A204.1 (cell line): ENCODE results near the gene ABCB9.
"Not testable (repeated sequence)": the region's sequence is repeated elsewhere in the genome, so short reads cannot be mapped to it uniquely, and the experiment has no call there.

Source experiments
- FAIRE-seq: peaks from 2 replicates; lab custom pipeline; 2012; peaks lifted over from hg19 to GRCh38; lab: Jason Lieb, UNC

ABCB9 gene

DNA sequence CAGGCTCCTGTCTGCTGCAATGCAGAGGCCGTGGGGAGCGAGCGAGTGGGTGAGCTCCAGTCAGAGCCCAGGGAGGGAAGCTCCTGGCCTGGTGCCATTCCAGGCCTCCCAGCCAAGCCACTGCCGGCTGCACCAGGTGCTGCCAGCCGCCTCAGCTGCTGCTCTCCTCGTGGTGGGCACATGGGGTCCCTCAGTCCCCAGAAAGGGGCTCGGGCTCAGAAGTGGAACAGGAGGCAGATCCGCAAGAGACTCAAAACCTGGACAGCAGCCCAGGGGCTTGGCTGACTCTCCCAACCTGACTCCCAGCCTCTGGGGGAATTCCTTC lies 2.4 kb downstream of the ABCB9 start:
- no peak for FAIRE-seq

DNA sequence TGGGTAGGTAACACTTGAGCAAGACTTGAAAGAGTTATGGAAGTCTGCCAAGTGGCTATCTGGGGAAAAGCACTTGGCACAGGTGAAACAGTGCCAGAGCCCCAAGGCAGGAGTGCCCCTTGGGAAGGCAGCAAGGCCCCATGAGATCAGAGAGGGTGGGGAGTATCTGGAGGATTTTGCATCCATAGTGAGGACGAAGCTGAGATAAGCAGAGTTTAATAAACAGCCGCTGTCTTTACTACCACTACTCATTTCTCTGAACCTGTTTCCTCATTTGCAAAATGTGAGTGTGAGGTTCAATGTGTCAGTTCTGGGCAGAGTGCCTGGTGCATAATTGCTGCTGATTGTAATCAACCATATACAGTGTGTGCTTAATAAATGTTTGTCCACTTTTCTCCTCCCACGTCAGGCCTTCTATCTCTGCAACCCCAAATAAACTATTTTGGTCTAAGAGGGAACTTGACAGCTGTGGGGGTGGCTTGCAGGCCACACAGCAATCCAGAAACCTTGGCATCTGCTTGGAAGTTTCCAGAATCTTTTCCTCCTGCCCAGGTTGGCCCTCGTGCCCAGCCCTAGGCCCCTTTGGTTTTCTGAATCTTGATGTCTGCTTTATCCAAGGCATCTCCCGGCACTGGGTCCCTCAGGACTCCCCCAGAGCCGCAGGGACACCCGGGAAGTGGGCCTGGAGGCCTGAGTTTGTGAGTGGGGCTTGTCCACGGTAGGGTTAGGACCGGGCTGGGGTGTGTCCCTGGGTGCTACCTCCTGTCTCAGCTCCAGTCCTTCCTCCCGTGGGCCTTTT lies 4.5 kb downstream of the ABCB9 start:
- FAIRE-seq, result no peak

DNA sequence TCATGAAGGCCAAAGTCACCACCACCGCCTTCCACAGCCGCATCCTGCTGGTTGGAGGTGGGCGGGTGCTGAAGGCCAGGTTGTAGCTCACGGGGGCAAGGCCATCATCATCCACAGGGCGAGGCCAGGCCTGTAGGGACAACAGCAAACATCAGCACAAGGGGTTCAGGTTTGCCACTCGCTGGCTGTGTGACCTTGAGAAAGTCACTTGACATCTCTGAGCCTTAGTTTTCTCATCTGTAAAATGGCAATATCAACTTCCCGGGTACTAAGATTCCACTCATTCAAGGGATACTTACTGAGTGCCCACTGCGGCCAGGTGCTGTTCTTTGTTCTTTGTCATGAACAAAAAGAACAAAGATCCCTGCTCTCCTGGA lies 6.1 kb downstream of the ABCB9 start:
- FAIRE-seq, result no peak

DNA sequence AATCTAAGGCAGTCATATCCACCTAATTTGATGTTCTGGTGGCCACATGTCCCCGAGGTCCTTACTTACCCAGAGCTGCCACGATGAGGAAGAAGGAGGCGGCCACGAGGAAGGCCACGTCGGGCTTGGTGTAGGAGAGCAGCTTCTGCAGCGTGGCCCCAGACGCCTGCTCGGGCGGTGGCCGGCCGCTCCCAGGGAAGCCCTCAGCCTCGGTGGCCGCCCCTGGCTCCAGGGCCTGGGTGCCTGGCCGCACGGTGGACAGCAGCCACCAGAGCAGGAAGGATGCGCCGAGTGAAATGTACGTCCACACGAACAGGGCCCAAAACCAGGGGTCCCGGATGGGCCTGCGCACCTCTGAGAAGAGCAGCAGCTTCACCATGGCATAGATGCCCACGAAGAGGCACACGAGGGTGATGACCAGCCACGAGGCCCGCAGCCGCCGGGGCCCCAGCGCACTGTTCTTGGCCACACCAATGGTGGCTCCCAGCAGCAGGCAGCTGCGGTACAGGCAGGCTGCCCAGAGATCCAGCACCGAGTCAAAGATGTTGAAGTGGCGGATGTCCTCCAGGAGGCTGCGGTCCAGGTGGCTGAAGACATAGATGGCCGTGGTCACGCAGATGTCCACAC lies 6.6 kb downstream of the ABCB9 start:
- FAIRE-seq, result no peak

DNA sequence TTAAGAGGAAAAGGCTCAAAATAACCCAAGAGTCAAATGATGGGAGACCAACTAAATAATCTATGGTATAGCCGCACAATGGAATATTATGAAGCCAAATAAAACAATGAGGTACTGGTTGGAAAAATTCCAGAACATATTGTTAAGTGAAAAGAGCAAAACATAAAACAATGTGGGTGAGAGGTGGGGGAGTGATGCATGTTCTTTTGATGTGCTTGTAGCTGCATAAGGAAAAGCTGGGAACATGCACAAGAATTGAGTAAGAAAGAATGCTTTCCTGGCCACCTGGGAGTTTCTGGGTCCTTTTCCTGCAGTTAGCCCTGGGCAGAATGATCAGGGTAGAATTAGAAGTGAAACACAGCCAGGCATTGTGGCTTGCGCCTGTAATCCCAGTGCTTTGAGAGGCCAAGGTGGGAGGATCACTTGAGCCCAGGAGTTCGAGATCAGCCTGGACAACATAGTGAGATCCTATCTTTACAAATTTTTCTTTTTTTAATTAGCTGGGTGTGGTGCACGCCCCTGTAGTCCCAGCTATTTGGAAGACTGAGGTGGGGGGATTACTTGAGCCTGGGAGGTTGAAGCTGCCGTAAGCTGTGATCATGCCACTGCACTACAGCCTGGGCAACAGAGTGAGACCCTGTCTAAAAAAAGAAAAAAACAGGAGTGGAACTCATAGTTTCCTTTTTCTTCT lies 7.9 kb downstream of the ABCB9 start:
- no peak for FAIRE-seq

DNA sequence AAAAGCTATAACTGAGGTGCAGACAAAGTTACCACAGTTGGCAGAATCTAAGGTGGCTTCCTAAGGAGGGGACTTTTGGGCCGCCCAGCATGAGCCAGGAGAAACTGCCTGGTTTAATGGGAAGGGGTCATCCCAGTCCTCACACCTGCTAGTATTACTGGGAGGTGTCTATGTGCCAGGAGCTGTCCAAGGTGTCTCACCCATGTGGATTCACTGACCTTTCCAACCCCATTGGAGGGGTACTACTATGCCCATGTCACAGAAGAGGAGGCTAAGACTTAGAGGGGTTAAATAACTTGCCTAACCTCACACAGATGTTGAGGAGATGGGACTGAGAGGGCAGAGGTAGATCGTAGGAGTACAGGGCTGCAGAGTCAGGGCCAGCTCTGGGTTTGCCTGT lies 10.2 kb downstream of the ABCB9 start:
- FAIRE-seq, result no peak

DNA sequence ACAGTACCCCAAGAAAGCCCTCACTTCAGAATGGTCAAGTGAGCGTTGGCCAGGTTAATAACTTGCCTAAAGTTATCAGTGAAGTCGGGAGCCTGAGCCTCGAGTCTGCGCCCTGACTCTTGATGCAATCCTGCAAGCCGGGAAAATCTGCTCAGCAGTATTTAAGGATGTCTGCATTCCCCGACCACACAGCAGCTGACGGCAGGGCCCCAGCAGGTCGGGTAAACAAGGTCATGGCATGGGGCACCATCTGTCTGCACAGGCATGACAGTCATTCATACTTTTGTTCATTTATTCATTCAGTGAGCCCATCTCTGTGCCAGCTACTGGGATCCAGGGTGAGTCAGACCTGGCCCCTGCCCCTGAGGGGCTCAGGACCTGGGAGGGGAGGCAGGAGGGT lies 11.1 kb downstream of the ABCB9 start:
- FAIRE-seq, result no peak

DNA sequence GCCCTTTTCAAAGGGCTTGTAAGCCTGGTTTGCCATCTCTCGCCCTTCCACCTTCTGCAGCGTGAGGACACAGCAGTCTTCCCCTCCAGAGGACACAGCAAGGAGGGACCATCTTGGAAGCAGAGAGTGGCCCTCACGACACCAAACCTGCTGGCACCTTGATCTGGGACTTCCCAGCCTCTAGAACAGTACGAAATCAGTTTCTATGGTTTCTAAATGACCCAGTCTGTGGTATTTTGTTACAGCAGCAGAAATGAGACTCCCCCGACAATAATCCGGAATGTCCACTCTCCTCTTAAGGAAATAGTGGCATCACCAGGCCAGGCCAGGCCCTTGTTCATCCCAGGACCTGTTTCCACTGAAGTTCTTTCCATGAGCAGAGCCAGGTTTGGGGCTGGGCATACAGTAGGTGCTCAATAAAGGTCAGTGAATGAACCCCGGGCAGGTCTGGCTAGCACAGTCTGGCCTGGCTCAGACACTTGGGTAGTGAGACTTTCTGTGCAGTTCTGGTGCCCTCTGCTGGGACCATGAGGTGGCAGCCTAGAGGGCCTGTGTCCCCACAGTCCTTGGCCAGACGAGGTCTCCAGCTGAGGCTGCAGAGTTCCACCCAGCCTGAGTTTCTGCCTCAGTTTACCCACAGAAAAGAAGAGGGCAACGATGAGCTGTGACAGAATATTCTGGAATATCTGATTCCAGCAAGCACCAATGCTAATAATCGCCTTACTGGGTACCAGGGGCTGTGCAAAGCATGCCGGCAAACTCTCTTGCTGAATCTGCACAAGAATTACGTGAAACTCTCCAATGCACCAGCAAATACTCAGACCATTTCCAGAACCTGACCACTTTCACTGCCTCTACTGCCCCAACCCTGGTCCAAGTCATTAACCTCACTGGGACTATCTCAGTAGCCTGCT lies 14.0 kb downstream of the ABCB9 start:
- no peak for FAIRE-seq

DNA sequence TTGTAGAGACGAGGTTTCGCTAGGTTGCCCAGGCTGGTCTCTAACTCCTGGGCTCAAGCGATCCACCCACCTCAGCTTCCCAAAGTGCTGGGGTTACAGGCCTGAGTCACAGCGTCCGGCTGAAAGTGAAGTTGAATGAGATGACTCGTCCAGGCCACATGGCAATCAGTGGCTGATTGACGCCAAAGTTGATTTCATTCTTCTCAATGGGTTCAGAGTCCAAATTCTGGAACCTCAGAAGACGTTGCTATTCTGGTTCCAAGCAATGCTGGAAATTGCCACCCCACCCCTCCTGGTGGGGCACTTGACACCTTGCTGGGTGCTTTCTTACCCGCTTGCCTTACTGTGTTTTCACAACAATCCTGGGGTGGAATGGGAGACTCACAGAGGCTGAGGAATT lies 14.9 kb downstream of the ABCB9 start:
- FAIRE-seq, result no peak

DNA sequence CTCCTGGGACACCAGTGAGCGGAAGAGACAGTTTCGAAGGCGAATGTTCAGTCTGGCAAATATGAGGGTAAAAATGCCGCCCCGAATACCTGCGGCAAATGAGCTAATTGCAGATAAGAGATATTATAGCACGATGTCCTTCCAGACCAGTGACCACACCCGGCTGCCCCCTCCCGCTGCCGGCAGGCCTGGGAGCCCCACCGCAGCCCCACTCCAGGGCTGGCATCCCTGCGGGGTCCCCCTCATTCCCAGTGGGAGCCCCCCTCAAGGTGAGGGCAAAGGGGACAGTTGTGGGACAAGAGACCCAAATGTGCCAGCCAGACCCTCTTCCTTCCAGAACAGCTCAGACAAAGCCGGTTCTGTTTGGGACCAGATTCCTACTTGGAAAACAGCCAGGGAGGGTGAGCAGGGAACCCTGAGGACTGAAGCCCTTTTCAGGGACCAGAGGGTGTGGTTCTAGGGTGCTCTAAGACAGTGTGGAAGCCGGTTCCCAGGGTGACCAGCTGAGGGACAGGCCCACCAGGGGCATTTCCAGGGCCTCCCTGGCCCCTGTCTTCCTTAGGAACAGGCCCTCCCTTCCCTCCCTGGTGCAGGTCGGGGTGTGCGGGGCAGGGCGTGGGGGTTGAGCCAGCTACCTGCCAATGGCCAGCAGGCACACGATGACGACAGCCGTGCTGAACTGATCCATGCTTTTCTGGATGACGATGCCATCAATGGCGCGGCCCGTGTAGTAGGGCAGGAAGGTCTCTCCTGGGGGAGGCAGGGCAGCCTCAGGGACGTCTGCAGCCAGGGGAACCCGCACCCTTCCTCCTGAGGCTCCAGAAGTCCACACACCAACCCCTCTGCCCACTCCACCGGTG lies 16.2 kb downstream of the ABCB9 start:
- FAIRE-seq, result no peak

DNA sequence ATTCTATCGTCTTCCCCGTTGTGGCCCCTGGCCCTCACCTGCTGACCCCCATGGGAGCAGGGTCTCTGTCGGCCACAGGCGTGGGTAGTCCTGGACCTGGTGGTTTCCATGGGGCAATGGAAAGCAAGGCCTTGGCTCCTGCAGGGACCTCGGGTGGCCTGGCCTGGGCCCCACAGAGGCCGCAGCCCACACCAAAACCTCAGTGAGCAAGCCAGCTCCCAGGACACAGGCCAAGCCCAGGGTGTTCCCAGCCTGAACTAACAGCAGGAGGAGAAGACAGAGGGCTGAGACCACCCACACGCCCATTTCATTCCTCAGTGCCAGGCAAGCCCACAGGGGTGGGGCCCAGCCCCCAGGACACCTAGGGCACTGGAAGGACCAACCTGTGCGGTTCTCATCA lies 16.9 kb downstream of the ABCB9 start:
- no peak for FAIRE-seq

DNA sequence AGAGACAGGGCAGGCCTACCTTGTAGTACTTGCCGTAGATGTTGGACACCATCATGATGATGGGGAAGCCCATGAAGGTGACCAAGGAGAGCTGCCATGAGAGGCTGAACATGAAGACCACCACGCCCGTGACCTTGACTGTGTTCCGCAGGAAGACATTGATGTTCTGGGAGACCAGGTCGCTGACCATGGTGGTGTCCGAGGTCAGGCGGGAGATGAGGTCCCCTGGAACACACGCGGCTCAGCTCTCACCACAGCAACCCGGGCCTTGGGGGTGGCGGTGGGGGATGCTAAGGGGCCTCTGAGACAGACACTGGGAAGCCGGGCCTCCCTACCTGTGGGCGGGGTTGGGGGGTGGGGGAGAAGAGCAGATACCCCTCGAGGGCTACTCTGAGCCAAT lies 17.7 kb downstream of the ABCB9 start:
- no peak for FAIRE-seq

DNA sequence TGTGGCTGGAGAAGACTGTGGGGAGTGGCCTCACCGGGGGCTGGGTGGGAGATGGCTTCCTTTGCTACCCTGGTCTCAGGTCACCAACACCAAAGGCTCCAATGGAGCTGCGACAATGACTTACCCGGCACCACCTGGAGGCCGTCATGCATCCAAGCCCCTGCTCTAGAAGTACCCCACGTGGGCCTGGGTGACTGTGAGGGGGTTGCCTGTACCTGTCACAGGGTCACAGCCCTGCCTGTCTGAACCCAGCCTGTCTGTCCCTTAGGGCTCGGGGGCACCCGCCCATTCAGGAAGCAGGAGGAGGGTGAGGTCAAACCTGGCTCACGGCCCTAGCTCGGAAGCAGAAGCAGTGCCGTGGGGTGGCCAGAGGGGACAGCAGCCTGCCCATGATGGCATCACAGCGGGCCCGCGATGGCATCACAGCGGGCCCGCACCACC lies 18.9 kb downstream of the ABCB9 start:
- no peak for FAIRE-seq

DNA sequence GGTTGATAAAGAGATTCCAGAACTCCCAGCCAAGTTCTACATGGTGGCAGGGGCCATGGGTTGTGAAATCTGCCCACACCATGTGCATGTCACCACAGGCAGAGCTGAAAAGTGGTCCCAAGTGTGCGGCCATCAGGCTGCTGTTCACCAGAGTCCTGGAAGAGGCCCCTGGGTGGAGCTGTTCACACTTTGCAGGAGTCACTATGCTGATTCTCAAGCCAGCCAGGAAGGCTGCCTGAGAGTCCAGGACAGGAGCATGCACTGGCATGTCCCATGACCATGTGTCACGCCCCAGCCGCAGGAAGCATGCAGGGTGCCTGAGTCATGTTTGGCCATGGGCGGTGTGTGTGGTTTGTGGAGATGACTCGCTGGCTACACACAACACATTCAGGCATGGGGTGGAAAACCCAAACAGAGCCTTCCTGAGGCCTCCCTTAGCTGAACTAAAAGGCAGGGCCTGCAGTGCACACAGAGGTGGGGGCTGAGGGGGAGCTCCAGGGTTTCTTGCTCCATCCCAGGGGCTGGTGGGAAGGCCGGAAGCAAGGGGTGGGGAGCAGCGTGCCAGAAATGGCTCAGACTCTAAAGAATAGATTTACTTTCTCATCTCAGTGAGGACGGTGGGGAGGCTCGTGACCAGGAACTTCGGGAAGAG lies 19.4 kb downstream of the ABCB9 start:
- FAIRE-seq, result no peak

DNA sequence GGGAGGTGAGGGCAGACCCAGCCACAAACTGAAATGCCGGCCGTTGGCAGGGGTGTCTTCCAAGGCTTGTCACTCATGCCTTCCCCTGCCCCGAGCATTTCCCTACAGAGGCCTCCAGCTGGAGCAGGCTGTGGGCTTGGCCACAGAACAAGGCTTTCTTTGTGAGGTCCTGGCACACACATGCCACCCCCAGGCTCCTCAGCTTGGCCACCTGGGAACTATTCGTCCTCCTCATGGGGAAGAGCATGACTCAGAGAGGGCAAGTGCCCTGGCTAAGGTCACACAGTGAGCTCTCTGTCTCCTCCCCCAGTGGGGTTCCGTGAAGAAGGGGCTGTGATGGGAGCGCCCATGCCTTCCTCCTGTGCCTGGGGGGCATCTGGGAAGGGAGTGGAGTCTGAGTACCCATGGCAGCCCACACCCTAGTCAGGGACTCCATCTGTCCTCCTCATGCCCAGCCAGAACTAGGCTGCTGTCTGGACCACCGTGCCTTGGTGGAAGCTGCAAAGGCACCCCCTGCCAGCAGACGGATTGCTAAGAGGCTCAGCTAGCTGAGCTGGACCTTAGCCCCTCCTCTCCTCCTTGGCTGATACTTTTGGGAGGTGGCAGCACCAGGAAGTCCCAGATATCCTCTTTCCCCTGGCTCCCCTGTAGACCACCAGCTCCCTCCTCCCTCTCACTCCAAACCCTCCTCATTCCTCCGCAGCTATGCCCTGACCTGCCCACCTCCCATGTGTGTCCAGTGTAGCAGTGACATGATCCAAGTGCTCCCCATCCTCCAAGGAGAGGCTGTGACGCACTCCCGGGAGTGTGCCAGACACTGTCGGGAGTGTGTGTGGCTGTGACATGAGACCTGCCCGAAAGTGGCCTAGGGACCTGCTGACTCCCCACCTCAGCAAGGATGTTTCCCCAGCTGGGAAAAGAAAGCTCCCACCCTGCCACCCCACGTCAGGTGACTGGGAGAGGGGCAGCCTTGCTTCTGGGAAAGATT lies 21.4 kb downstream of the ABCB9 start:
- peak; percentile 3 for FAIRE-seq

DNA sequence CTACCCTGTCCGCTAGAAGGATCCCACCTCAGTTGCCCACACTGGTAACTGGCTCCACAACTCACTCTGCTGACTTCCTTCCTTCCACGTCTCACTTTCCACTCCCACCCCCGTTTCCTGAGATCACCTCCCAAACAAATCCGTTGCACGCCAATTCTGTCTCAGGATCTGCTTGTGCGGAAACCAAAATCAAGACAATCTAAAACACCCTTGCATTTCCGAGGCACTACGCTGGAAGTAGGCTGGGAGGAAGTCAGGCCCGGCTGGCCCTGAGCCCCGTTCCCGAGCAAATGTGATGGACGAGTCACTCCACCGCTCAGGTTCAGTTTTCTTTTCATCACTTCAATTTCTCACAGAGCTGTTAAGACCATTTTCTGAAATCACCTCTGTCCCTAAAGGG lies 23.1 kb downstream of the ABCB9 start:
- no peak for FAIRE-seq

DNA sequence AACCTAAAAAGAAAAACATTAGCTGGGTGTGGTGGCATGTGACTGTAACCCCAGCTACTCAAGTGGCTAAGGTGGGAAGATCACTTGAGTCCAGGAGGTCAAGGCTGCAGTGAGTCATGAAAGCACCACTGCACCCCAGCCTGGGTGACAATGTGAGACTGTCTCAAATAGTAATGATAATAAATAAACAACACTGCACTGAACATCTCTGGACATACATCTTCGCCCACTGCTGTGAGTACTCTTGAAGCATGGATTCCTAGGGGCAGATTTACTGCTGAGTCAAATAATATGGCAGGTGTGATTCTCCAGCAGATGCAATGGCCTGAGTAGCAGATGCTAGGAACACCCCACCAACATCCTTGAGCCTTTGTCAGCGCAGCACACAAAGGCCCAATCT lies 23.6 kb downstream of the ABCB9 start:
- no peak for FAIRE-seq

DNA sequence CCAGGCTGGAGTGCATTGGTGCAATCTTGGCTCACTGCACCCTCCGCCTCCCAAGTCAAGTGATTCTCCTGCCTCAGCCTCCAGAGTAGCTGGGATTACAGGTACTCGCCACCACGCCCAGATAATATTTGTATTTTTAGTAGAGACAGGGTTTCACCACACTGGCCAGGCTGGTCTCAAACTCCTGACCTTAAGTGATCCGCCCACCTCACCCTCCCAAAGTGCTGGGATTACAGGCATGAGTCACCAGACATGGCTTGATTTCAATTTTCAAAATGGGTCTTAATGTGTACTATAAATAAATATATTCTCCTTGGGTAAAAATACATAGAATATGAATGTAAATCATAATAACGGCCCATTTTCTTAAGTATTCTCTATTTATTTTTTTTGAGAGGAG lies 24.9 kb downstream of the ABCB9 start:
- not testable (repeated sequence) for FAIRE-seq

DNA sequence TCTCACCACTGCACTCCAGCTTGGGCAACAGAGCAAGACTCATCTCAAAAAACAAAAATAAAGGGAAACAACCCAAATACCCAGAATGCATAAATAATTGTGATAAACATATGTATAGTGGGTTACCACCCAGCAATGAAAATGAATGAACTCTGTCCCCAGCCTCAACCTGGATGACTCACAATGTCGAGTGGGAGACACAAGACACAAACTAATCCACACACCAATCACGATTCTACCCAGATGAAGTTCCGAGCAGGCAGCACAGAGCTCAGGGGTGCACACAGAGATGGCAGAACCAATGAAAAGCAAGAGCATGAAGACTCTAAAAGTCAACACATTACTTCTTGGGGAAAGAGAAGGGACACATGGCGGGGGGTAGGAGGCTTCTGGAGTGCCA lies 27.1 kb downstream of the ABCB9 start:
- FAIRE-seq, result no peak

DNA sequence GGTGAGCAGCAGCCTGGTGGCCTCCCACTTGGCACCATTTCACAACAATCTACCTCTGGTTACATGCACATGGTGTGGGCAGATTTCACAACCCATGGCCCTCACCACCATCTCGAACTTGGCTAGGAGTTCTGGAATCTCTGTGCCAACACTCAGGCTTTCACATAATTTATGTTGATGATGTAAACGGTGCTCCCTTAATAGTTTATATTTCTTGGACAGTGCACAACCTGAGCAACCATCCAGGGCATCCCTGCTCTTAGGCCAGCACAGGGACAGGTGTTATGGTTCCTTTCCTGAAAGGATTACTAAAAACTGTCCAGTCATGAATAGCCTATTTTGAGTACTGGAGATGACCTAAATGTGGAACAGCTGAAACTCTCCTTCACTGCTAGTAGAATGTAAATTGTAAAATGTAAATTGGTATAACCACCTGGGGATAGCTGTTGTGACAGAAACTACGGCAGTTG lies 28.6 kb downstream of the ABCB9 start:
- FAIRE-seq, result no peak
